HG03095 (cell line): ENCODE data around the gene AHCYL1.
"Not testable (repeated sequence)": the region's sequence is repeated elsewhere in the genome, so short reads cannot be mapped to it uniquely, and the experiment has no call there.

Source experiments
- ATAC-seq: cut with Tn5 transposase; IDR thresholded peaks from one replicate; pipeline ENCODE4 v1.9.1; 2021; ENCODE audit warnings: moderate library complexity; ENCODE audit not compliant: unreplicated experiment

The AHCYL1 gene

GRCh38 chr1:109984456-109985246, at the start of gene AHCYL1:
AHCYL1 (plus strand) TSS chr1:109984765; CDS start chr1:109985053, 288 bp downstream.
- ATAC-seq: peak; percentile 98

GRCh38 chr1:109935451-109935900, 49.1 kb upstream of the AHCYL1 start:
- no peak for ATAC-seq

GRCh38 chr1:109937738-109938137, 46.8 kb upstream of the AHCYL1 start:
- ATAC-seq: no peak

- ATAC-seq: no peak
These were observed 46.0 kb upstream of the AHCYL1 start for GRCh38 chr1:109938556-109938955.

GRCh38 chr1:109942434-109942833, 42.1 kb upstream of the AHCYL1 start:
- ATAC-seq: no peak

GRCh38 chr1:109944541-109944940, 40.0 kb upstream of the AHCYL1 start:
- ATAC-seq: no peak

GRCh38 chr1:109946511-109946910, 38.1 kb upstream of the AHCYL1 start:
- ATAC-seq: no peak

- no peak for ATAC-seq
These were observed 36.8 kb upstream of the AHCYL1 start for GRCh38 chr1:109947582-109948284.

GRCh38 chr1:109948285-109948630, 36.3 kb upstream of the AHCYL1 start:
- ATAC-seq: no peak

- ATAC-seq: no peak
These were observed 34.5 kb upstream of the AHCYL1 start for GRCh38 chr1:109950038-109950437.

- no peak for ATAC-seq
These were observed 34.1 kb upstream of the AHCYL1 start for GRCh38 chr1:109950509-109950908.

GRCh38 chr1:109951501-109951900, 33.1 kb upstream of the AHCYL1 start:
- not testable (repeated sequence) for ATAC-seq

GRCh38 chr1:109954041-109954512, 30.5 kb upstream of the AHCYL1 start:
- ATAC-seq: no peak

GRCh38 chr1:109959632-109959973, 25.0 kb upstream of the AHCYL1 start:
- ATAC-seq: no peak

GRCh38 chr1:109959974-109960744, 24.4 kb upstream of the AHCYL1 start:
- no peak for ATAC-seq

- ATAC-seq: no peak
These were observed 23.8 kb upstream of the AHCYL1 start for GRCh38 chr1:109960745-109961094.

- ATAC-seq: no peak
These were observed 20.7 kb upstream of the AHCYL1 start for GRCh38 chr1:109963864-109964263.

- no peak for ATAC-seq
These were observed 15.3 kb upstream of the AHCYL1 start for GRCh38 chr1:109969146-109969829.

GRCh38 chr1:109969907-109970306, 14.7 kb upstream of the AHCYL1 start:
- ATAC-seq: no peak

GRCh38 chr1:109971559-109971958, 13.0 kb upstream of the AHCYL1 start:
- ATAC-seq: no peak

- ATAC-seq: no peak
These were observed 10.4 kb upstream of the AHCYL1 start for GRCh38 chr1:109974191-109974590.
